Spleen (tissue), 11 donors: ENCODE measurements around the gene PPP2R5C. TPM values are rescaled to one million over a fixed set of nuclear protein-coding genes. Genes with fewer than 3 reads are reported as not detected.
"Not testable (repeated sequence)": the region's sequence is repeated elsewhere in the genome, so short reads cannot be mapped to it uniquely, and the experiment has no call there.

Experiments used
- DNase-seq: peaks from one replicate; pipeline ENCODE4 v3.0.0-alpha.2; 2020
- H3K27ac ChIP-seq, 8 donors: fragments of 200-600 bp; sonication (generic) in 7 of 8; 1 replicate in 4 of 8; 2 replicates in 4 of 8; pipeline versions ENCODE4 v1.5.0 to v1.8.0; 2016 to 2021; ENCODE audit warnings: inconsistent platforms in 4 of 8, mild to moderate bottlenecking in 4 of 8, moderate library complexity in 1 of 8
- H3K27me3 ChIP-seq, 7 donors: fragments of 200-600 bp; sonication (generic) in 6 of 7; replicated peaks in 1 of 7; 1 replicate in 4 of 7; 2 replicates in 3 of 7; pipeline versions ENCODE4 v1.5.0 to v1.8.0; 2016 to 2021; ENCODE audit warnings: inconsistent platforms in 3 of 7, mild to moderate bottlenecking in 1 of 7
- H3K36me3 ChIP-seq, 6 donors: fragments of 200-600 bp; sonication (generic) in 5 of 6; 1 replicate in 4 of 6; 2 replicates in 2 of 6; pipeline versions ENCODE4 v1.5.0 to v1.8.0; 2016 to 2021; ENCODE audit warnings: inconsistent platforms in 2 of 6
- H3K4me1 ChIP-seq, 6 donors: fragments of 200-600 bp; sonication (generic) in 5 of 6; 1 replicate in 3 of 6; 2 replicates in 3 of 6; pipeline versions ENCODE4 v1.5.0 to v1.8.0; 2016 to 2021; ENCODE audit warnings: inconsistent platforms in 3 of 6
- H3K4me3 ChIP-seq, 8 donors: fragments of 200-600 bp; sonication (generic) in 7 of 8; 1 replicate in 4 of 8; 2 replicates in 4 of 8; pipeline versions ENCODE4 v1.5.0 to v1.8.0; 2016 to 2021; ENCODE audit warnings: inconsistent platforms in 4 of 8, mild to moderate bottlenecking in 4 of 8, moderate library complexity in 2 of 8
- H3K9me3 ChIP-seq, 8 donors: fragments of 200-600 bp; sonication (generic) in 7 of 8; 1 replicate in 4 of 8; 2 replicates in 4 of 8; pipeline versions ENCODE4 v1.5.0 to v1.8.0; 2016 to 2021; ENCODE audit warnings: inconsistent platforms in 4 of 8
- POLR2A ChIP-seq, 3 donors: fragments of 450-650 bp; IDR thresholded peaks; one replicate each; pipeline ENCODE4 v1.5.1; 2017; ENCODE audit warnings: antibody characterized with exemption in 3 of 3, mild to moderate bottlenecking in 1 of 3
- POLR2AphosphoS5 ChIP-seq, 3 donors: sonication (generic); formaldehyde crosslinking; IDR thresholded peaks; one replicate each; pipeline ENCODE4 v1.5.1; 2017; ENCODE audit warnings: antibody characterized with exemption in 3 of 3
- WGBS, 5 donors: extraction: QIAGEN DNeasy Blood & Tissue Kit in 3 of 5; methylation state at CpG; one replicate each; pipeline versions ENCODE4 v1.1.5 to v1.1.7; 2013 to 2018; 5-methylcytosine and 5-hydroxymethylcytosine counted together
- intact Hi-C: fragments of 100-400 bp; cut with DNase I; formaldehyde crosslinking; loops from one replicate; pipeline ENCODE4 v1.15.0; 2023; ENCODE audit warnings: low total_unique reads
- polyA plus RNA-seq, 3 donors: library from polyadenylated mRNA; stranded (reverse); fragments of 200-250 nt; gene quantifications; one replicate each; pipeline ENCODE4 v1.2.1, GENCODE V29; 2013
- total RNA-seq, 7 donors: library from RNA; depleted of rRNA in 3 of 7; stranded (reverse); fragments of >200 nt in 3 of 7; fragmentation: NEBNext Ultra II Directional in 4 of 7; extraction: Animal tissue kit (Norgen Biotek cat#: 25700) in 4 of 7; gene quantifications; one replicate each; pipeline versions ENCODE4 v1.1.0 to v1.2.1, GENCODE V29; 2016 to 2021
- TF ChIP-seq, protein P1 (sequence below), 11 experiments: fragments of 200-600 bp in 7 of 11; fragments of 450-650 bp in 4 of 11; sonication (generic) in 4 of 11; IDR thresholded peaks in 8 of 11; conservative IDR thresholded peaks in 3 of 11; 1 replicate in 7 of 11; 2 replicates in 4 of 11; pipeline versions ENCODE4 v1.4.0 to v1.8.0; 2016 to 2021; ENCODE audit warnings: antibody characterized with exemption in 11 of 11, inconsistent platforms in 4 of 11, mild to moderate bottlenecking in 1 of 11
- donor health status: healthy with polysubstance abuse.
- donor health status: DM: no; HTN: no; CAD: no; lungs with moderate emphysema.
- donor health status: DM: no; HTN: no; CAD: no.
- donor health status: Bipolar disorder and iron deficiency.
- donor health status: healthy.
- donor health status: DM: no; HTN: no; CAD: no.
- donor health status: DM: yes; HTN: yes; CAD: no.

Gene PPP2R5C
- total and polyA plus RNA-seq, 10 donors: 80.8 to 322 (median 198) TPM

DNA sequence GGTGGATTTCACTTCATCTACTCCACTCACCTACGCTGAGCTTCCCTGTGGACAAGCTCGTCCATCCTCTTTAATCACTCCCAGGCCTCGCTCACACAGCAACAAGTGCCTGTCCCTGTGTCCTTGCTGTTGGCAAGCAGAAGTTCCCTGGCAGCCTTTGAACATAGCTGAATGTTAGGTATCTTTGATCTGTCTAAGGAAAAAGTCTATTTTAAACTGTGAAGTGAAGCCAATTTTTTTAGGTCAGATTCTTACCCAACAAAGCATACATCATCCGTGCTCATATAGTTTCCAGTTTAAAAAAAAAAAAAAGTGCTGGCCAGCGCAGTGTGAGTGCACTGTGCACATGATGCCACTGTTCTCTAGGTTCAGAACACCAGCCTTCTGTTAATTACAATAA lies 36.3 kb downstream of the PPP2R5C start:
- Histone ChIP-seq H3K27ac (no peak overlapping the region), H3K36me3 (peaks cover 0 to 17% (median 4%) of the 10 kb centered on the region in 6 donors), H3K4me3 (no peak overlapping the region), H3K9me3 (peaks cover 0 to 7% (median 3%) of the 10 kb centered on the region in 8 donors), H3K4me1 (peaks cover 0 to 1% (median 0%) of the 10 kb centered on the region in 6 donors), H3K27me3 (no peaks in the 10 kb centered on the region)
- no peak for DNase-seq
- intact Hi-C loops: no loop called here
- 90 to 97% (median 91%) methylated on average over 5 of the region's 5 CpGs for WGBS, 5 donors
- no peak for TF ChIP-seq POLR2A (IDR thresholded peaks at IDR 0.05)
- TF ChIP-seq POLR2AphosphoS5 (IDR thresholded peaks at IDR 0.05): no peak
- TF ChIP-seq, protein P1, sequence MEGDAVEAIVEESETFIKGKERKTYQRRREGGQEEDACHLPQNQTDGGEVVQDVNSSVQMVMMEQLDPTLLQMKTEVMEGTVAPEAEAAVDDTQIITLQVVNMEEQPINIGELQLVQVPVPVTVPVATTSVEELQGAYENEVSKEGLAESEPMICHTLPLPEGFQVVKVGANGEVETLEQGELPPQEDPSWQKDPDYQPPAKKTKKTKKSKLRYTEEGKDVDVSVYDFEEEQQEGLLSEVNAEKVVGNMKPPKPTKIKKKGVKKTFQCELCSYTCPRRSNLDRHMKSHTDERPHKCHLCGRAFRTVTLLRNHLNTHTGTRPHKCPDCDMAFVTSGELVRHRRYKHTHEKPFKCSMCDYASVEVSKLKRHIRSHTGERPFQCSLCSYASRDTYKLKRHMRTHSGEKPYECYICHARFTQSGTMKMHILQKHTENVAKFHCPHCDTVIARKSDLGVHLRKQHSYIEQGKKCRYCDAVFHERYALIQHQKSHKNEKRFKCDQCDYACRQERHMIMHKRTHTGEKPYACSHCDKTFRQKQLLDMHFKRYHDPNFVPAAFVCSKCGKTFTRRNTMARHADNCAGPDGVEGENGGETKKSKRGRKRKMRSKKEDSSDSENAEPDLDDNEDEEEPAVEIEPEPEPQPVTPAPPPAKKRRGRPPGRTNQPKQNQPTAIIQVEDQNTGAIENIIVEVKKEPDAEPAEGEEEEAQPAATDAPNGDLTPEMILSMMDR (IDR thresholded peaks at IDR 0.05 in 8 of 11, conservative IDR thresholded peaks at IDR 0.05 in 3 of 11): no peak

DNA sequence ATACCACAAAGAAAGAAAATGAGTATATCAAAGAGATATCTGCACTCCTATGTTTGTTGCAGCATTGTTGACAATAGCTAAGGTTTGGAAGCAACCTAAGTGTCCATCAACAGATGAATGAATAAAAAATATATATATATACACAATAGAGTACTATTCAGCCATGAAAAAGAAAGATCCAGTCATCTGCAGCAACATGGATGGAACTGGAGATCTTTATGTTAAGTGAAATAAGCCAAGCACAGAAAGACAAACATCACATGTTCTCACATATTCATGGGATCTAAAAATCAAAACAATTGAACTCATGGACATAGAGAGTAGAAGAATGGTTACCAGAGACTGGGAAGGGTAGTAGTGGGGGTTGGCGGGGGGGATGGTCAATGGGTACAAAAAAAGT lies 42.9 kb downstream of the PPP2R5C start:
- WGBS, 5 donors: 93 to 100% (median 100%) methylated on average over 1 of the region's 1 CpG
- H3K9me3 ChIP-seq, DNase-seq: not testable (repeated sequence)

DNA sequence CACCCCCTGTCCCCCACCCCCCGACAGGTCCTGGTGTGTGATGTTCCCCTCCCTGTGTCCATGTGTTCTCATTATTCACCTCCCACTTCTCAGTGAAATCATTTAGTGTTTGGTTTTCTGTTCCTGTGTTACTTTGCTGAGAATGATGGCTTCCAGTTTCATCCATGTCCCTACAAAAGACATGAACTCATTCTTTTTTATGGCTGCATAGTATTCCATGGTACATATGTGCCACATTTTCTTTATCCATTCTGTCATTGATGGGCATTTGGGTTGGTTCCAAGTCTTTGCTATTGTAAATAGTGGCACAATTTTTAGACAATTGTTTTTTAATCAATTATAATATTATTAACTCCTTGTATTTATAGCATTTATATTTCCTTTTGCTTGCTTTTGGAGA lies 44.7 kb downstream of the PPP2R5C start:
- peaks cover 8 to 28% (median 19%) of the 10 kb centered on the region in 6 donors for H3K4me1 ChIP-seq
- H3K27me3 ChIP-seq, H3K9me3 ChIP-seq, DNase-seq, H3K36me3 ChIP-seq, intact Hi-C loops, H3K27ac ChIP-seq, H3K4me3 ChIP-seq: not testable (repeated sequence)
- WGBS, 5 donors: 90 to 100% (median 96%) methylated on average over 1 of the region's 1 CpG

More for the DNA sequence above, 42.9 kb downstream of the PPP2R5C start:
- intact Hi-C loops, H3K4me3 ChIP-seq, H3K27me3 ChIP-seq, H3K27ac ChIP-seq, H3K36me3 ChIP-seq: not testable (repeated sequence)
- peaks cover 0 to 18% (median 11%) of the 10 kb centered on the region in 6 donors for H3K4me1 ChIP-seq

DNA sequence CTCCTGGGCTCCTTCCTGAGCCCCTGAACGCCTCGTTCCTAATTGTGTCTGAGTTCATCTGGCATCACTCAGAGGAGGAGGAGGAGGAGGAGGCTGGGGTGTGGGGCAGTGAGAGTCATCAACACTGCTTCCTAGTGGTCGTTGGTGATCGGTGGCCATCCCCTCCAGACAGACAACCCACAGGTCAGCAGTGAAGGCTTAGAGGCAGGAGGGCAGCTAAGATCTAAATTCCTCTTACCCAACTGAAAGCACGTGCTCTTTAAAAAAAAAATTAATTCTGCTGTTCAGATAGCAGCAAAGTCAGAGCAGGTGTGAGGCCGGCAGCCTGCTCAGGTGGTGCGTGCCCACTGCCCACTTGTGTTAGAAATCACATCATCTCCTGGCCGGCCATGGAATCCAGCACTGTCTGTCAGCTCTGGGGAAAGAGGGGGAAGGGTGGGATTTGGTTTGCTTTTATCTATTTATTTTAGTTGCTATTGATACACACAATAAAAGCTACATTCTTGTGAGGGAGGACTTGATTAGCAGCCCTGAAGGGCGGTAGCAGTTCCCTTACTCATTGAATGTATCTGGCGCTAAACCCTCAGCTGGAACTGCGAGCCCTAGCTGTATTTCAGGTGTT lies 46.6 kb downstream of the PPP2R5C start:
- DNase-seq: no peak
- TF ChIP-seq POLR2AphosphoS5 (IDR thresholded peaks at IDR 0.05) (no peak), POLR2A (IDR thresholded peaks at IDR 0.05) (no peak)
- TF ChIP-seq, protein P1 (IDR thresholded peaks at IDR 0.05 in 8 of 11, conservative IDR thresholded peaks at IDR 0.05 in 3 of 11): no peak

DNA sequence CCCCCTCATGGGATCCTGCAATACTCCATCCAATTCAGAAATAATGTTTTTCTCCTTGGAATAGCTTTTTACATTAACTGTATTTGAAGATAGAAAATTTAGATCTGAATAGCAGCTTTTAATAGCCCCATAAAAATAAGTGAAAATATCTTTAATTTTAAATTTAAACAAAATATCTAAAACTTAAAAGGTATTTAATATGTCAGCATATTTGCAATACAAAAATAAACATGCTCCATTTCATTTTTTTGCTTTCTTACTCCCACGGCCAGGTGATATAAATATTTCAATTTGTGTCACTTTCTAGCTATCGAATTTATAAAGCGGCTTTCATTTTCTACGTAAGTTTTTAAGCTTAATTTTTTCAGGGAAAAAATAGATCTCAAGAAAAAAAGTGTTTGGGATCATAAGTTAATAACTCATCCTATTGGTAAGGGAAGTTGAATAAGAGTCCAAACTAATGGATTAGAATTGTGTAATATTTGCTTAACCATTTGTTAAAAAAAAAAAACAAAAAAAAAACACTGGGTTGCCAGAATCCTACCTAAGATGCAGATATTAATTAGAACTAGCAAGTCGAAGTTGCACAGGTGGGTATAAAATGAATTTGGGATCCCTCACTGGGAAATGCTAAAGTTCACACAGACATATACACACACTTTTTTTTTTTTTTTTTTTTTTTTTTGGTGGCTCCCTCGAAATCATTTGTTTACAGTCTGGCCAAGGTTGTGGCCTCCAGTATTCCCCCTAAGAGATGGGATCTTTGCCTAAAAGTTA lies 47.6 kb downstream of the PPP2R5C start:
- DNase-seq: no peak
- intact Hi-C loops: no loop called here

More for the DNA sequence above, 46.6 kb downstream of the PPP2R5C start:
- Histone ChIP-seq H3K4me3 (no peak overlapping the region), H3K9me3 (peaks cover 0 to 5% (median 0%) of the 10 kb centered on the region in 8 donors), H3K27me3 (no peaks in the 10 kb centered on the region), H3K36me3 (peaks cover 0 to 12% (median 0%) of the 10 kb centered on the region in 6 donors), H3K27ac (peak overlapping the region in 2 of 8 donors; percentile 31 to 94), H3K4me1 (peaks cover 22 to 47% (median 38%) of the 10 kb centered on the region in 6 donors)
- WGBS, 5 donors: 69 to 79% (median 75%) methylated on average over 11 of the region's 11 CpGs
- intact Hi-C loops: no loop called here

More for the DNA sequence above, 47.6 kb downstream of the PPP2R5C start:
- peaks cover 0 to 5% (median 0%) of the 10 kb centered on the region in 8 donors for H3K9me3 ChIP-seq
- peaks cover 32 to 56% (median 47%) of the 10 kb centered on the region in 6 donors for H3K4me1 ChIP-seq
- H3K4me3 ChIP-seq: peak overlapping the region; percentile 33 to 80 (median 54)
- H3K27me3 ChIP-seq: no peaks in the 10 kb centered on the region
- 44 to 53% (median 47%) methylated on average over 6 of the region's 6 CpGs for WGBS, 5 donors
- H3K36me3 ChIP-seq: peaks cover 0 to 20% (median 0%) of the 10 kb centered on the region in 6 donors
- H3K27ac ChIP-seq: peak overlapping the region; percentile 93 to 100 (median 99)
- TF ChIP-seq POLR2AphosphoS5 (IDR thresholded peaks at IDR 0.05) (no peak), POLR2A (IDR thresholded peaks at IDR 0.05) (no peak)
- TF ChIP-seq, protein P1 (IDR thresholded peaks at IDR 0.05 in 8 of 11, conservative IDR thresholded peaks at IDR 0.05 in 3 of 11): no peak
